G401.6 (cell line): Measurements from ENCODE around the gene MAP1B.
"Not testable (repeated sequence)": the region's sequence is repeated elsewhere in the genome, so short reads cannot be mapped to it uniquely, and the experiment has no call there.

ENCODE experiments used
- FAIRE-seq: peaks from 2 replicates; lab custom pipeline; 2012; peaks lifted over from hg19 to GRCh38; lab: Jason Lieb, UNC

The MAP1B gene

DNA sequence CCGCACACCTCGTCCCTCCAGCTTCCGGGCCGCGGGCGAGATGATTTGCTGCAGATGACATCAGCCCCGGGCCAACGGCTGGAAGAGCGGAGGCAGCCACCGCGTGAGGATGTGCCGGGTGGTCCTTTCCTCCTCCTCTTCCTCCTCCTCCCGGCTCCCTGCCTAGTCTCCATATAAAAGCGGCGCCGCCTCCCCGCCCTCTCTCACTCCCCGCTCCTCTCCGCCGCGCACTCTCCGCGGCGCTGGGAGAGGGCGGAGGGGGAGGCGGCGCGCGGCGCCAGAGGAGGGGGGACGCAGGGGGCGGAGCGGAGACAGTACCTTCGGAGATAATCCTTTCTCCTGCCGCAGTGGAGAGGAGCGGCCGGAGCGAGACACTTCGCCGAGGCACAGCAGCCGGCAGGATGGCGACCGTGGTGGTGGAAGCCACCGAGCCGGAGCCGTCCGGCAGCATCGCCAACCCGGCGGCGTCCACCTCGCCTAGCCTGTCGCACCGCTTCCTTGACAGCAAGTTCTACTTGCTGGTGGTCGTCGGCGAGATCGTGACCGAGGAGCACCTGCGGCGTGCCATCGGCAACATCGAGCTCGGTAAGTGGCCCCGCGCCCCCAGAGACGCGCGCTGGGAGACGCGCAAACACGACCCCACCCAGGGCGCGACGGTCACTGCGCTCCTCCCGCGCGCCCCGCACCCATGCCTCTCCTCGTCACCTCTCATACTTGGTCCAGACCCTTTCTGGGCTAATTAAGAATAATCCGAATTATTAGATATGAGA is at the start of gene MAP1B:
TSS of gene MAP1B (plus strand) at position 345 of the 770 bp plus-strand sequence. CDS start at position 402, 57 bp downstream.
- no peak for FAIRE-seq

DNA sequence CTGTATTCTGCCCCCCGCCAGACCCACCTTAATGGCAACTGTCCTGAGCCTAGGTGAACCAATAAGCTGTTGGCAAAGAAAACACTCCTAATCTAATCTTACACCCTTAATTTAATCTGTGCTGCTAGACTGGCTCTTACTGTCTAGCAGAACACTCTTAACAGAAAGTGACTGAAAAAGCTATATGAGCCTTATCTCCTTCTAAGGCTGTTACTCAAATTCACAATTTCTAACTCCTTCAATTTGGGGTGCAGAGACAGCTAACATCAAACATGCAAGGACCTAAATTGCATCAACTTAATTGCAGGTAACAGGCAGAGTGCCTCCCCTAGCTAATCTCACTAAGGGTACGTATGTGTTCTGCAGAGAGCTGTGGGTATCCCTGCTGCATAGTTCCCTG is 49.5 kb upstream of the MAP1B start:
- no peak for FAIRE-seq

DNA sequence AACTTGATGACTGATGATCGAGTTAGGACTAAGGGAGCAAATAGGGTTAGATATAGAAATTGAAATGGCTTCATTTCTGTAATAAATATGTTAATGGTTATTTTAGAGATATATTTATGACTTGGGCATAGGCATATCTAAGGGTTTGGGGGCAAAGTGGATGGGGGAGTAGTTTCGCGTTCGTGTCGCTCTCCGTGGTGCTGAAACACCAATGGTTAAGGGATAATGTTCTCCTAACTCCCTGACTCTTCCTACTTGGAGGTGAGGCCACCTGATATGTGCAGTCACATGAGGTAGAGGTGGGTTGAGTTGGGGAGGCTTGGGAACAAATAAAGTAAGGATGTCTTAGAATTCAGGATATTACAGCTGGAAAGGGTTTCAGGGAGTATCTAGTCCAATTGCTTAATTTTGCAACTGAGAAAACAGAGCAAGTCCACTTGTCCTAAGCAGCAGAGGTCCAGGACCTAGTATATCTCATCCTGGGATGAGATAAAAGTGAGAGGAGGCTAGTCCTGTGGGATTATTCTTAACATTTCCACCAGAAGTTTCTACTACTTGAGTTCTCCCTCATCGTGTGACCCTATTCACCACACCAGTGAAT is 44.0 kb upstream of the MAP1B start:
- no peak for FAIRE-seq

DNA sequence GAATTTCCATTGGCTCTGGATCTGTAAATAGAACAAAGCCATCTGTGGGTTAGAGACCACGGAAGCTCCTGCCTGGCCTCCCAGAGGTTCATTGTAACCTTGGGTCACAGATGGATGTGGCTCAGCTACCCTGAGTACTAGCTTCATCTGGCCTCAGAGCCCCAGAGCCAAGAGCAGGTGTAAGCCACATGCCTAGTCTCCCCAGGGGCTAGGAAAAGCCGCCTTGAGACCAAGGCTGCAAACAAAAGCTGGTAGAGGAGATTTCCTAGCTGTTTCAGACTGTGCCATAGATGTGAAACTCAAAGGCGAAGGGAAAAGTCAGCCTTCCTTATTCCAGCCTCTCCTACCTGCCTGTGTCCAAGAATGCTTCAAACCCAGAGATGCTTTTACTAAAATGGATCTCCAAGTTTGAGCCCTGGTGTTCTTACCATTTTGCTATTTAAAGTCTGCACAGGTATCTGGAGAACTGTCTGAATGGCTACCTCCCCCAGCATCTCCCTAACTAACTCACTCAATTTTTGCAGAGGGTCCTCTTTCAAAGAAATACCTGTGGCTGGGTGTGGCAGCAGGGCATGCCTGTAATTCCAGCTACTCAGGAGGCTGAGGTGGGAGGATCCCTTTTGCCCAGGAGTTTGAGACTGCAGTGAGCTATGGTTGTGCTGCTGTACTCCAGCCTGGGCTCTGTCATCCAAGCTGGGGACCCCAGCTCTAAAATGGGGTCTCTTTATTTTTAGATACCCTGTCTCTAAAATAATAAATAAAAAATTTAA is 42.3 kb upstream of the MAP1B start:
- FAIRE-seq, result no peak

DNA sequence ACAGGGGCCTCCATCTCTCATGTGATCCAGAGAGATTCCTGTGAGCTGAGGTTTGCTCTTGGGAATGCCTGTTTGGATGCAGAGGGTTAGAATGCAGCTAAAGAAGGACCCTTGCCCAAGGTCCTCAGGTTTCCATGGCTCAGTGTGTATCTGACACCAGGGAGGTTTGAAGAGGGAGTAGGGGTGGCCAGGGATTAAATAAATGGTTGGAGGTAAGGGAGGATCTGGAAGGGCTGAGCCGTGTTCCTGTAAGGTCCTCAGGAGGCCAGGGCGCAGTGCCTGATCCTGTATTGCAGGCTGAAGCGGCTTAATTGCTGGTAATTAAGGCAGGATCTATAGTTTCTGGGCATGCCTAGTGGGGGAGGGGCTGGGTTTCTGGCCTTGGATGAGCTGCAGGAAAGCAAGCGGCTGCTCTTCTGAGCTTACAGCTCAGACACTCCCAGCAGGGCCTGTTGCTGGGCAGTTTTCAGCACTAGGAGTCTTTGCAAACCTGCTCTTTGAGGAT is 41.5 kb upstream of the MAP1B start:
- no peak for FAIRE-seq

DNA sequence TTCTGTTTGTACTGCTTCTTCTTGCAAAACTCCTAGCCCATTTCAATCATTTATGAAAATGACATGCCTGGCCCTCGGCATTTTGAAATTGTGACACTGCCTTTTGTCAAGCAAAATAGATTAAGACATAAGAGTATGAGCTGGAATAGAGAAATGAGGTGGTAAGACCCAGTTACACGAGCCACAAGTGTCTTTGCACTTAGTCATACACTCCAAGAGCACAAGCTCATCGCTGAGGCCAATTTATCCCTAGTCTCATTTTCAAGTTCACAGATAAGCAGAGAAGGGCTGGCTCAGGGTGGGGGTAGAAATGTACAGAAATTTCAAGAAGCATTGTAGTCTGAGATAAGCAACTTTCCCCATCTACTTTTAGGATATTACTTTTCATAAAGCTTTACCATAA is 40.6 kb upstream of the MAP1B start:
- FAIRE-seq, result no peak

DNA sequence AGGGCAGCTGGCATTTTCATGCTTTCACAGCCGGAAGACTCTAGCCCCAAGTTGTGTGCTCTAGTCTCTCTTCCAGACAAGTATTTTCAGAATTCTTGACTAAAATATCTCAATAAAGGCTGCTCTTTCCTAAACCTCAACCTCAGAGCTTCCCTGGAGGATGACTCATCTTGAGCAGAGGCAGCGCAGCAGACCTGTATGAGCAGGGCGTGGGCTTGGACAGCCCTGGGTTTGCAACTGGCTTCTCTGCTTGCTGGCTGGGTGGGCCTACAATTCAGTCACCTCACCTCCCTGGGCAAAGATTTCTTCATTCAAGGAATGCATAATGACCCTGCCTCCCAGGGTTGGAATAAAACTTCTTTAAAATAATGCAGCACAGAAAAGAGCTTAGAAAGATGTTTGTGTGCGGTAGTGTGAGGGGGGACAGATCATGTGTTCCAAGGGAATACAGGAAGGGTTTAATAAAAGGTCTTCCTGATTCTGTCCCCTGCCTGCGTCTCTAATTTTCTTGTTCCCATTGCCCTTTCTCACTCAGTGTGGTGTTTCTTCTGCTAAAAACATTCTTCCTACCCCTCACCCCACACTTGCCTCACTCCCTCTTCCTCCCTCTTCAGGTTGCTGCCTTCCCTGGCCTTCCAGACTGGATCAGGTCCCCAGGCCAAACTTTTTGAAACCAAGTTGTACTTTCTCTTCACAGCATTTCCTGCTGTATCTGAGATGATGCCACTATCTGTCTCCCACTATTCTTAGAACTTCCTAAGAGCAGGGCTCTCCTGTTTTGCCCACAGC is 39.4 kb upstream of the MAP1B start:
- FAIRE-seq, result no peak

- FAIRE-seq, result no peak
Measured at GRCh38 chr5:72070529-72070928, 36.7 kb upstream of the MAP1B start.

DNA sequence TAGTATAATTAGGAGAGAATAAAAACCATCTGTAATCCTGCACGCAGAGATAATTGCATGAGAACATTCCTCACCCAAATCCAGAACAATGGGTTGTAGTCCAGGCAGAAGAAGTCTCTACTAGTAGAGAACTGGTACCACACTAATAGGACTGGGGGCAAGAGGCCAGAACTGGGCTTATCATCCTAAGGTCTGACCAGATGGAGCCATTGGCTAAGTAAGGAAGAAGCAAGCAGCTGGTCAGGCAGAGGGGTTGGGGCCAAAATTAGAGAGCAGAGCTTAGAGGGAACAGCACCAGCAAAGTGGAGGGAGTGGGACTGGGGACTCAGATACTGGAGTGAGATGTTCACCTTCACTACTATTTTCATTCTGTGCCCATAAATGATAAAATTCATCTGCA is 35.4 kb upstream of the MAP1B start:
- FAIRE-seq, result no peak

- FAIRE-seq, result no peak
Measured at GRCh38 chr5:72074251-72074650, 33.0 kb upstream of the MAP1B start.

DNA sequence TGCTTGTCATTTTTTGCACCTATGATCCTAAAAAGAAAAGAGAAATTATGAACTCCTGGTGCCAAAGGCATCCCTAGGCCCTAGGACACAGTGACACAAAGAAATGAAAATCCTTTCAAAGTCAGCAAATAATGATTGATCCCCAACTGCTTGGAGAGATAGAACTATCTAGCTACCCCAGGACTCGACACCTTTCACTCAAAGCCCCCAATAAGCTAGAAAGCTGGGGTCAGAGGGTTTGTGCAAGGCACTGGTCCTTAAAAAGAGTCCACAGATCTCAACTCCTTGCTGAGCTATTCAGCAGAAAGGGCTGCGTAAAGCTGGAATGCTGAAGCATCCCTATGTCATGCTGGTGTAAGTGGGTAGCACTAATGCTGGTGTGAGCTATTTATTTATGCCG is 31.8 kb upstream of the MAP1B start:
- no peak for FAIRE-seq

DNA sequence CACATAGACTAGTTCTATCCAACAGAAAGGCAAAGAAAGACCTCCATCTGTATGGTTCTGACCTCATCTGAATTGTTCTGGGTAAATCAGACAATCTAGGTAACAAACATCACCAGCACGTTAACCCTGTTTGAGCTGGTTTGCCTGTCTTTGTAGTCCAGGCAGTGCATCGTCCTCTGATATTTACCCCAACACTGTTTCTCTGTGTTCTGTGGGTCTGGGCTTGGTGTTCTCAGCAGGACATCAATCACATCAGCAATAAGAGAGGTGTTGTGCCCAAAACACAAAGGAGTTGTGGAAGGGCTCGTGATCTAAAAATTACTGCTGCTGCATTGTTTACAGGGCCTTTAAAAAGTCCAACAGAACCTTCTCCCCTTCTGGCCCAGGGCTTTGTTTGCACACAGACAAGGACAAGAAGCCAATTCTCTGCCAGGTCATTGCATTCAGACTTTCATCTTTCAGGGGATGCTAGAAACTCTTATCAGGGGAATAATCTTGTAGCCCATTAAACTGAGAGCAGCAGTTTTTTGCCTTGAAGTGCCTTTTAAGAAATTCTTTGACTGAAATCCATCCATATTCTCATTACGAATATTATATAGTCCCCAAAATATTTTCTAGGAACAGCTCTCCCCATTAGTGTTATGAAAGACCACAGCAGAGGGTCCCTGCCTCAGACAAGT is 30.5 kb upstream of the MAP1B start:
- no peak for FAIRE-seq

DNA sequence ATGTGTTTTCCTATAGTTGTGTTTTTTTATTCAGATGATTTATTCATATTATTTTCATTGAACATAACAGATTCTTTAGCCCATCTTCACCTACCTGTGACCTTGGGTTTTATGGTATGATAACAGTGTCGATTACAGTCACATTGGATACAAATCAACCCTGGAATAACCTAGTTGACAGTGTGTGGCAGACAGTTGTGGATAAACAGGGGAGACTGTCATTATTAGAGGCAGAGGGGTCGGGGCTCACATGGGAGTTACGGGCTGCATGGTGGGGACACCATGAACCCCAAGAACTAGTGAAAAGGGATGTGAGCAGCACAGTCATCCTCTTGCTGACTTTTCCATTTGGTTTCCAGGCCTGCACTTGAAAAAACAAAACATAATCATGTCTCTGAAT is 29.9 kb upstream of the MAP1B start:
- no peak for FAIRE-seq

DNA sequence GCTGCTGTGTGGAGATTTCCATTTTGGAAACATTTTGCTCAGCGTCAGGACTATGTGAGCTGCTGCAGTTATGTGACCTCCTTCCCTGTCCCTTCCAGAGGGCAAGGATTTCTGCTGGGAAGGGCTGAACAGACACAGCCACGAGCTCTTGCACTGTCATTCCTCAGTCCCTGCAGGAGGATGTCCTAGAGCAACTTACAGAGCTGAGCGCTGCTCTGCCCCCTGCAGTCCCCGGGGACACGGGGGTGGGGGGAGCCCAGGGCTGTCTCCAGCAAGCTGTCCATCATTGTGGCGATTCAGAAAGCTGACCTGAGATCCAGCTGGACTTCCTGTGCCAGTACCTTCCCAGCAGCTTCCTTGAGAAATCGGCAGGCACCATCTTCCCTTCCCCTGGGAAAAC is 28.0 kb upstream of the MAP1B start:
- no peak for FAIRE-seq

DNA sequence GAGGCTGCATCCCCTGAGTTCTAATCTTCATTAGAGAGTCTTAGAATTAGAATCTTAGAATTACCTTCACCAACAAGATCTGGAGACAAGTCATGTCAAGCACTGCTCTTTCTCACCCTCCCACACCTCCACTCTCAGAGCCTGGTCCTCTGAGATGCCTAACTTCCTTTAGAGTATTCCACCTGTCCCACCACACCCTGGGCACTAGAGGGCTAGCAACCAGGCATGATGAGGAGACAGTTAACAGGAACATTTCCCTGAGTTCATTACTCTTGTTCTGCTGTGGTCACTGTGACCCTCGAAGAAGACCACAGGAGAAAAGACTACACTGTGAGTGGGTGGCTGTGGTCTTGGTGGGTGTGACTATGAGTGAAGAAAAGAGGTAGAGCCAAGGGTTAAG is 25.2 kb upstream of the MAP1B start:
- FAIRE-seq, result no peak

GRCh38 chr5:72084876-72085275 is 22.4 kb upstream of the MAP1B start:
- no peak for FAIRE-seq

DNA sequence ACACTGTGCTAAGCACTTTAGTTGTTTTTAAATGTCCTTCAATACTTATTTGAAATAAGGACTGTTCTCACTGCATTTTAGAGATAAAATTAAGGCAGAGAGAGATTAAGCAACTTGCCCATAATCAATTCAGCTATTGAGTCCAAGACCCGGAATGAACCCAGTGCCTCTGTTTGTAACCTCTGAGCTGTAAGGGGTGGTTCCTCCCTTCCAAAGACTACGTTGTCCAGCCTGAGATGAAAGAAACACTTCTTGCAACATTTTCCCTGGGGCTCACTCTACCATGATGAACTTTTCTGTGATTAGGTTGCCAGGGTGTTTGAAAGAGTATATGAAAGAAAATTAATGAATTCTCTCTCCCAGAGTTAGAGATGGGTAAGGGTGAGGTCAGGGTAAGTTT is 22.0 kb upstream of the MAP1B start:
- no peak for FAIRE-seq

- FAIRE-seq, result not testable (repeated sequence)
Measured at GRCh38 chr5:72089713-72090112, 17.6 kb upstream of the MAP1B start.

DNA sequence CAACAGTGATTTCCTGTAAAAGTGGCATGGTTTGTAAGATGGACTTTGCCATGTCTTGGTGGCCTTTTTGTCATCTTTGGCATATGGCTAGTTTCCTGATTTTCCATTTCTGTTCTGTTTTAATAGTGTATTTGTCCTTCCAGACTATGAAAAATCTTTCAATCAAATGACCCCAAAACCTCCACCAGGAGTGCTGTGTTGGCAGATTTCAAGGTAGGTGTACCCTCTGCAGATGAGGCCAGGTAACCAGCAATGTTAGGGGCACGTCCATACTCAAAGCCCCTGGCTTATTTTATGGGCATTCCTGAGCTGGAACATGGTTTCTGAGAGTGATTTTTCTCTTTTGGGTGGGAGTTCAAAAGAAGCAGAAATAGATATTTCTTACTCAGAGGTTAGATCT is 15.2 kb upstream of the MAP1B start:
- FAIRE-seq, result no peak

GRCh38 chr5:72093217-72093616 is 14.1 kb upstream of the MAP1B start:
- no peak for FAIRE-seq

GRCh38 chr5:72093824-72094223 is 13.5 kb upstream of the MAP1B start:
- FAIRE-seq, result no peak
